GM12801 (cell line): ENCODE measurements around the gene TENM3.

Experiments
- CTCF ChIP-seq: IDR thresholded peaks from one replicate; pipeline ENCODE4 v1.5.1; 2011; ENCODE audit warnings: control low read depth; ENCODE audit not compliant: insufficient read length; ENCODE audit errors: extremely low read depth

The TENM3 gene

GRCh38 chr4:182518421-182518820 is 275.2 kb downstream of the TENM3 start:
- no peak for TF ChIP-seq CTCF

- no peak for TF ChIP-seq CTCF
Measured at GRCh38 chr4:182519528-182519927, 276.3 kb downstream of the TENM3 start.

GRCh38 chr4:182521011-182521410 is 277.8 kb downstream of the TENM3 start:
- TF ChIP-seq CTCF = no peak

- TF ChIP-seq CTCF = no peak
Measured at GRCh38 chr4:182528819-182529218, 285.6 kb downstream of the TENM3 start.

GRCh38 chr4:182530451-182530850 is 287.2 kb downstream of the TENM3 start:
- no peak for TF ChIP-seq CTCF

GRCh38 chr4:182531555-182532162 is 288.5 kb downstream of the TENM3 start:
- TF ChIP-seq CTCF = no peak

- no peak for TF ChIP-seq CTCF
Measured at GRCh38 chr4:182532441-182532840, 289.2 kb downstream of the TENM3 start.
